ENCODE measurements around the gene PBXIP1.
A peak's percentile ranks its signal among the peaks of the same experiment; 100 is the strongest.

Gene PBXIP1

GRCh38 chr1:154959426-154959780 is 3.5 kb upstream of the PBXIP1 start:
- FAIRE-seq (no peak), DNase-seq (ENCODE audit: insufficient read length) (no peak)
- TF ChIP-seq TAF1 (IDR thresholded peaks at IDR 0.05; ENCODE audit: borderline replicate concordance, low read depth, low read length) (no peak), POLR2A (IDR thresholded peaks at IDR 0.05; ENCODE audit: low read depth, low read length) (no peak), POLR2AphosphoS5 (IDR thresholded peaks at IDR 0.05; ENCODE audit: low read depth, low read length) (no peak)

- TF ChIP-seq POLR2A (IDR thresholded peaks at IDR 0.05; ENCODE audit: low read depth, low read length) (no peak), TAF1 (IDR thresholded peaks at IDR 0.05; ENCODE audit: borderline replicate concordance, low read depth, low read length) (no peak), POLR2AphosphoS5 (IDR thresholded peaks at IDR 0.05; ENCODE audit: low read depth, low read length) (no peak)
- FAIRE-seq, result no peak
Measured at GRCh38 chr1:154958681-154959425, 3.0 kb upstream of the PBXIP1 start.

GRCh38 chr1:154958036-154958435 is 2.1 kb upstream of the PBXIP1 start:
- DNase-seq (ENCODE audit: insufficient read length) (no peak), FAIRE-seq (no peak)
- no peak for TF ChIP-seq POLR2A (IDR thresholded peaks at IDR 0.05; ENCODE audit: low read depth, low read length)
- no peak for TF ChIP-seq TAF1 (IDR thresholded peaks at IDR 0.05; ENCODE audit: borderline replicate concordance, low read depth, low read length)
- TF ChIP-seq POLR2AphosphoS5 (IDR thresholded peaks at IDR 0.05; ENCODE audit: low read depth, low read length), result no peak

More at GRCh38 chr1:154958681-154959425, 3.0 kb upstream of the PBXIP1 start:
- DNase-seq (ENCODE audit: insufficient read length), result no peak

- no peak for TF ChIP-seq POLR2A (IDR thresholded peaks at IDR 0.05; ENCODE audit: low read depth, low read length)
- TF ChIP-seq POLR2AphosphoS5 (IDR thresholded peaks at IDR 0.05; ENCODE audit: low read depth, low read length), result no peak
- no peak for TF ChIP-seq TAF1 (IDR thresholded peaks at IDR 0.05; ENCODE audit: borderline replicate concordance, low read depth, low read length)
- DNase-seq (ENCODE audit: insufficient read length), result no peak
- no peak for FAIRE-seq
Measured at GRCh38 chr1:154957091-154957657, 1.3 kb upstream of the PBXIP1 start.

- no peak for DNase-seq (ENCODE audit: insufficient read length)
- no peak for TF ChIP-seq TAF1 (IDR thresholded peaks at IDR 0.05; ENCODE audit: borderline replicate concordance, low read depth, low read length)
- TF ChIP-seq POLR2A (IDR thresholded peaks at IDR 0.05; ENCODE audit: low read depth, low read length), result no peak
- no peak; the same call in 1 of the 2 replicates for TF ChIP-seq POLR2AphosphoS5 (IDR thresholded peaks at IDR 0.05; ENCODE audit: low read depth, low read length)
- no peak for FAIRE-seq
Measured at GRCh38 chr1:154956544-154956941, 644 bp upstream of the PBXIP1 start.

GRCh38 chr1:154955039-154955717 is 721 bp downstream of the PBXIP1 start:
- FAIRE-seq, result peak; percentile 75
- TF ChIP-seq POLR2A (IDR thresholded peaks at IDR 0.05; ENCODE audit: low read depth, low read length), result no peak
- TF ChIP-seq TAF1 (IDR thresholded peaks at IDR 0.05; ENCODE audit: borderline replicate concordance, low read depth, low read length), result no peak
- no peak for TF ChIP-seq POLR2AphosphoS5 (IDR thresholded peaks at IDR 0.05; ENCODE audit: low read depth, low read length)
- no peak for DNase-seq (ENCODE audit: insufficient read length)

- DNase-seq (ENCODE audit: insufficient read length) (no peak), FAIRE-seq (no peak)
- TF ChIP-seq POLR2AphosphoS5 (IDR thresholded peaks at IDR 0.05; ENCODE audit: low read depth, low read length) (no peak), TAF1 (IDR thresholded peaks at IDR 0.05; ENCODE audit: borderline replicate concordance, low read depth, low read length) (no peak), POLR2A (IDR thresholded peaks at IDR 0.05; ENCODE audit: low read depth, low read length) (no peak)
Measured at GRCh38 chr1:154954541-154954940, 1.4 kb downstream of the PBXIP1 start.

- FAIRE-seq (no peak), DNase-seq (ENCODE audit: insufficient read length) (no peak)
- no peak for TF ChIP-seq TAF1 (IDR thresholded peaks at IDR 0.05; ENCODE audit: borderline replicate concordance, low read depth, low read length)
- TF ChIP-seq POLR2AphosphoS5 (IDR thresholded peaks at IDR 0.05; ENCODE audit: low read depth, low read length), result no peak
- TF ChIP-seq POLR2A (IDR thresholded peaks at IDR 0.05; ENCODE audit: low read depth, low read length), result no peak
Measured at GRCh38 chr1:154953611-154954038, 2.3 kb downstream of the PBXIP1 start.

- no peak for DNase-seq (ENCODE audit: insufficient read length)
- no peak for FAIRE-seq
- TF ChIP-seq POLR2A (IDR thresholded peaks at IDR 0.05; ENCODE audit: low read depth, low read length) (no peak), TAF1 (IDR thresholded peaks at IDR 0.05; ENCODE audit: borderline replicate concordance, low read depth, low read length) (no peak), POLR2AphosphoS5 (IDR thresholded peaks at IDR 0.05; ENCODE audit: low read depth, low read length) (no peak)
Measured at GRCh38 chr1:154952664-154953063, 3.2 kb downstream of the PBXIP1 start.

GRCh38 chr1:154951901-154952657 is 3.8 kb downstream of the PBXIP1 start:
- FAIRE-seq, result no peak
- TF ChIP-seq TAF1 (IDR thresholded peaks at IDR 0.05; ENCODE audit: borderline replicate concordance, low read depth, low read length), result no peak
- no peak for TF ChIP-seq POLR2A (IDR thresholded peaks at IDR 0.05; ENCODE audit: low read depth, low read length)
- no peak for TF ChIP-seq POLR2AphosphoS5 (IDR thresholded peaks at IDR 0.05; ENCODE audit: low read depth, low read length)

GRCh38 chr1:154948079-154948478 is 7.8 kb downstream of the PBXIP1 start:
- FAIRE-seq (no peak), DNase-seq (ENCODE audit: insufficient read length) (no peak)
- TF ChIP-seq POLR2AphosphoS5 (IDR thresholded peaks at IDR 0.05; ENCODE audit: low read depth, low read length), result no peak
- no peak for TF ChIP-seq TAF1 (IDR thresholded peaks at IDR 0.05; ENCODE audit: borderline replicate concordance, low read depth, low read length)
- TF ChIP-seq POLR2A (IDR thresholded peaks at IDR 0.05; ENCODE audit: low read depth, low read length), result no peak

More at GRCh38 chr1:154951901-154952657, 3.8 kb downstream of the PBXIP1 start:
- DNase-seq (ENCODE audit: insufficient read length), result no peak
